K562 (cell line): ENCODE results near the gene SNRNP70.

Source experiments
- CTCF ChIP-seq, 3 experiments: IDR thresholded peaks in 2 of 3; conservative IDR thresholded peaks in 1 of 3; 2 replicates each; pipeline ENCODE4 v1.5.1; 2011 to 2012; ENCODE audit warnings: low read length in 3 of 3, mild to moderate bottlenecking in 3 of 3, control low read depth in 2 of 3, improper control_type of control experiment in 1 of 3, inconsistent platforms in 1 of 3, low read depth in 1 of 3, mixed read lengths in 1 of 3, moderate library complexity in 1 of 3; ENCODE audit not compliant: insufficient read depth in 2 of 3
- TBP ChIP-seq: optimal IDR thresholded peaks from 2 replicates; pipeline ENCODE3; 2011; ENCODE audit warnings: low read depth, low read length, improper control_type of control experiment
- YY1 ChIP-seq, 3 experiments: IDR thresholded peaks; 2 replicates each; pipeline ENCODE4 v1.6.1; 2011; ENCODE audit warnings: low read length in 2 of 3, mild to moderate bottlenecking in 2 of 3, moderate library complexity in 2 of 3, borderline replicate concordance in 1 of 3, control low read depth in 1 of 3, low read depth in 1 of 3; ENCODE audit not compliant: insufficient read depth in 3 of 3, insufficient replicate concordance in 2 of 3, control insufficient read depth in 1 of 3, insufficient read length in 1 of 3; ENCODE audit errors: extremely low read depth in 1 of 3

DNA sequence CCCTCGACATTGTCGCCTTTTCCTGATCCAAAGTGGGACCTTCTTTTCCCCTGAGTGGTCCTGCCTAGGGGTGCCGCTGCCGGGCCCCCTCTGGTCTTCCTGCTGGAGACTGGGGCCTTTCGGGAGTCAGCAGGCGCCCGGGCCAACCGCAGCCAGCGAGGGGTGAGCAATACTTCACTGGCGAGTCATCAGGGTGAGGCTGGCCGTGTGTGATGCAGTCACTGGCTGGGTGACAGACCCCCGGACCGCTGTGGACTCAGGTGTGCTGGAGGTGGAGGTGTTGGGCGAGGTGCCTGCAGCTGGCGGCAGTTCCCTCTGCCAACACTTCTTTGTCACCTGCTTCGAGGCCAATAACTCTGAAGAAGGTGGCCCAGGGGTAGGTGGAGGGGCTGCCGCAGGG, 43.1 kb upstream of the SNRNP70 start:
- TF ChIP-seq TBP (no peak), CTCF (IDR thresholded peaks at IDR 0.05 in 2 of 3, conservative IDR thresholded peaks at IDR 0.05 in 1 of 3; ENCODE audit: insufficient read depth in 2 of 3, low read depth in 1 of 3, low read length in 3 of 3) (no peak), YY1 (IDR thresholded peaks at IDR 0.05; ENCODE audit: borderline replicate concordance in 1 of 3, control insufficient read depth in 1 of 3, extremely low read depth in 1 of 3, insufficient read depth in 3 of 3, insufficient read length in 1 of 3, insufficient replicate concordance in 2 of 3, low read depth in 1 of 3, low read length in 2 of 3) (no peak)
